ENCODE results near the gene FOS.
"Not testable (repeated sequence)": the region's sequence is repeated elsewhere in the genome, so short reads cannot be mapped to it uniquely, and the experiment has no call there.

The FOS gene

GRCh38 chr14:75277815-75278421 lies 710 bp upstream of the FOS start:
- DNase-seq, result no peak

DNA sequence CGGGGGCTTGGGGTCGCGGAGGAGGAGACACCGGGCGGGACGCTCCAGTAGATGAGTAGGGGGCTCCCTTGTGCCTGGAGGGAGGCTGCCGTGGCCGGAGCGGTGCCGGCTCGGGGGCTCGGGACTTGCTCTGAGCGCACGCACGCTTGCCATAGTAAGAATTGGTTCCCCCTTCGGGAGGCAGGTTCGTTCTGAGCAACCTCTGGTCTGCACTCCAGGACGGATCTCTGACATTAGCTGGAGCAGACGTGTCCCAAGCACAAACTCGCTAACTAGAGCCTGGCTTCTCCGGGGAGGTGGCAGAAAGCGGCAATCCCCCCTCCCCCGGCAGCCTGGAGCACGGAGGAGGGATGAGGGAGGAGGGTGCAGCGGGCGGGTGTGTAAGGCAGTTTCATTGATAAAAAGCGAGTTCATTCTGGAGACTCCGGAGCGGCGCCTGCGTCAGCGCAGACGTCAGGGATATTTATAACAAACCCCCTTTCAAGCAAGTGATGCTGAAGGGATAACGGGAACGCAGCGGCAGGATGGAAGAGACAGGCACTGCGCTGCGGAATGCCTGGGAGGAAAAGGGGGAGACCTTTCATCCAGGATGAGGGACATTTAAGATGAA lies 630 bp downstream of the FOS start:
- DNase-seq, result peak; percentile 79

GRCh38 chr14:75279763-75280290 lies 1.2 kb downstream of the FOS start:
- DNase-seq, result no peak

DNA sequence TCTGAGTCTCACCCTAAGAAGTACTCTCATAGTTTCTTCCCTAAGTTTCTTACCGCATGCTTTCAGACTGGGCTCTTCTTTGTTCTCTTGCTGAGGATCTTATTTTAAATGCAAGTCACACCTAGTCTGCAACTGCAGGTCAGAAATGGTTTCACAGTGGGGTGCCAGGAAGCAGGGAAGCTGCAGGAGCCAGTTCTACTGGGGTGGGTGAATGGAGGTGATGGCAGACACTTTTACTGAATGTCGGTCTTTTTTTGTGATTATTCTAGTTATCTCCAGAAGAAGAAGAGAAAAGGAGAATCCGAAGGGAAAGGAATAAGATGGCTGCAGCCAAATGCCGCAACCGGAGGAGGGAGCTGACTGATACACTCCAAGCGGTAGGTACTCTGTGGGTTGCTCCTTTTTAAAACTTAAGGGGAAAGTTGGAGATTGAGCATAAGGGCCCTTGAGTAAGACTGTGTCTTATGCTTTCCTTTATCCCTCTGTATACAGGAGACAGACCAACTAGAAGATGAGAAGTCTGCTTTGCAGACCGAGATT lies 1.7 kb downstream of the FOS start:
- no peak for DNase-seq

DNA sequence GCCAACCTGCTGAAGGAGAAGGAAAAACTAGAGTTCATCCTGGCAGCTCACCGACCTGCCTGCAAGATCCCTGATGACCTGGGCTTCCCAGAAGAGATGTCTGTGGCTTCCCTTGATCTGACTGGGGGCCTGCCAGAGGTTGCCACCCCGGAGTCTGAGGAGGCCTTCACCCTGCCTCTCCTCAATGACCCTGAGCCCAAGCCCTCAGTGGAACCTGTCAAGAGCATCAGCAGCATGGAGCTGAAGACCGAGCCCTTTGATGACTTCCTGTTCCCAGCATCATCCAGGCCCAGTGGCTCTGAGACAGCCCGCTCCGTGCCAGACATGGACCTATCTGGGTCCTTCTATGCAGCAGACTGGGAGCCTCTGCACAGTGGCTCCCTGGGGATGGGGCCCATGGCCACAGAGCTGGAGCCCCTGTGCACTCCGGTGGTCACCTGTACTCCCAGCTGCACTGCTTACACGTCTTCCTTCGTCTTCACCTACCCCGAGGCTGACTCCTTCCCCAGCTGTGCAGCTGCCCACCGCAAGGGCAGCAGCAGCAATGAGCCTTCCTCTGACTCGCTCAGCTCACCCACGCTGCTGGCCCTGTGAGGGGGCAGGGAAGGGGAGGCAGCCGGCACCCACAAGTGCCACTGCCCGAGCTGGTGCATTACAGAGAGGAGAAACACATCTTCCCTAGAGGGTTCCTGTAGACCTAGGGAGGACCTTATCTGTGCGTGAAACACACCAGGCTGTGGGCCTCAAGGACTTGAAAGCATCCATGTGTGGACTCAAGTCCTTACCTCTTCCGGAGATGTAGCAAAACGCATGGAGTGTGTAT lies 2.4 kb downstream of the FOS start:
- peak; percentile 53 for DNase-seq

GRCh38 chr14:75281654-75282019 lies 3.0 kb downstream of the FOS start:
- no peak for DNase-seq

GRCh38 chr14:75282170-75282554 lies 3.5 kb downstream of the FOS start:
- no peak for DNase-seq

DNA sequence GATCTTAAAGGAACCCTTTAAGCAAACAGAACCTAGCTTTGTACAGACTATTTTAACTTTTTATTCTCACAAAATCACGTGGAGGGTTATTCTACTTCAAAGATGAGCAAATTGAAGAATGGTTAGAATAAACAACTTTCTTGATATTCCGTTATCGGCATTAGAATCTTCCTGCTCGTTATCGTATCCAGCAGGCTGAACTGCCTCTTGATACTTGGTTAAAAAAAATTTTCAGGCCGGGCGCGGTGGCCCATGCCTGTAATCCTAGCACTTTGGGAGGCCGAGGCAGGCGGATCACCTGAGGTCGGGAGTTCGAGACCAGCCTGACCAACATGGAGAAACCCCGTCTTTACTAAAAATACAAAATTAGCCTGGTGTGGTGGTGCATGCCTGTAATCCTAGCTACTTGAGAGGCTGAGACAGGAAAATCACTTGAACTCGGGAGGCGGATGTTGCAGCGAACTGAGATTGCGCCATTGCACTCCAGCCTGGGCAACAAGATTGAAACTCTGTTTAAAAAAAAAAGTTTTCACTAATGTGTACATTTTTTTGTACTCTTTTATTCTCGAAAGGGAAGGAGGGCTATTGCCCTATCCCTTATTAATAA lies 4.0 kb downstream of the FOS start:
- not testable (repeated sequence) for DNase-seq

GRCh38 chr14:75283162-75283832 lies 4.7 kb downstream of the FOS start:
- no peak for DNase-seq

GRCh38 chr14:75283833-75284563 lies 5.4 kb downstream of the FOS start:
- no peak for DNase-seq

GRCh38 chr14:75285331-75285730 lies 6.7 kb downstream of the FOS start:
- DNase-seq, result no peak

DNA sequence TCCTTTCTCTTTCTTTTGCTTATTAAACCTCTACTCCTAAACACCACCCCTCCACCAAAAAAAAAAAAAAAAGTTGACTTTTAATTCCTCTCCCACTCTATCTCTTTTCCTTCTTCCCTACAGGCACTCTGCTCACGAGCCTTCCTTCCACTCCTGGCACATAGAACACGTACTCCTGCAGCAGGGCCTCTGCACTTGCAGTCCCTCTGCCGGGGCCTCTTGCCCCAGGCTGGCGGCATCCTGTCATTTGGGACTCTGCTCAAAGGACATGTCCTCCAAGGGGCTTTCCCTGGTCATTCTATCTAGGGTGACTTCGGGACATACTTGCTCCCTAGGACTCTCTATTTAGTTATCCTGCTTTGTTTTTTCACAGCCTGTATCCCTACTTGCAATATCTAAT lies 7.7 kb downstream of the FOS start:
- DNase-seq, result no peak

DNA sequence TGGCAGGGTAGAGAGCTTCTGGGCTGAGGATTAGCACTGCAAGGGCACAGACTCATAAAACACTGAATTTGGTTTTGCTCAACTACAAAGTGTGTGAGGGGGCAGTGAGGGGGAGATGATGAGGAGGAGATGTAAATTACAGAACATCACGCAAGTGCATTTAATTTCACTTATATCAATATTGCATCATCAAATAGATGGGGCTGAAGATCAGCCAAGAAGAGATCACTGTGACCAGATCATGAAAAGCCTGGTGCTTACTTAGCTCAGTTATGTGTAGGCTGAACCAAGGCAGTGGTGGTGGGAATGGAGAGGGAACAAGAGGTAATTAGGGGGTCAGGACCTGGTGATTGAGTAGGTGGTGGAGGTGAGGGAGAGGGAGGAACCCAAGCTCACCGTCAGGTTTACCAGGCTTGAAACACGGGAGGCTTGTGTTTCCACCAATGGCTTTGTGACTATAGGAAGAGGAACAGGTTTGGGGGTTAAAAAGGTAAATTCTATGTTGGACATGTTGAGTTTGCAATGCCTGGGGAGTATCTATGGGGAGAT lies 11.3 kb downstream of the FOS start:
- peak; percentile 10 for DNase-seq

- DNase-seq, result no peak
Measured at GRCh38 chr14:75290851-75291250, 12.2 kb downstream of the FOS start.

DNA sequence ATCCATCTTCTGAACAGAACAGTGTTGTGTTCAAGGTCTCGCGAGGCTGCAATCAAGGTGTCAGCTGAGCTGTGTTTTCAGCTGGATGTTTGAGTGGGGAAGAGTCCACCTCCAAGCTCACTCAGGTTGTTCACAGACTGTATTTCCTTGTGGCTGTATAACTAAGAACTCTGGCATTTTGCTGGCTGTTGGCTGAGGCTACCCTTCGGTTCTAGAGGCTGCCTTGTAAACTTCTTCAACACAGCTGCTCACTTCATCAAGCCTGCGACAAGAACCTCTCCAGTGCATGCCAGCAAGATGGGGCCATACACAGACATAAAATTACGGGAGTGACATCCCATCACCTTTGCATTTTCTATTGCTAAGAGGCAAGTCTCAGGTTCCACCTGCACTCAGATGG lies 12.7 kb downstream of the FOS start:
- DNase-seq, result peak; percentile 39

- peak; percentile 48 for DNase-seq
Measured at GRCh38 chr14:75292101-75292563, 13.5 kb downstream of the FOS start.

DNA sequence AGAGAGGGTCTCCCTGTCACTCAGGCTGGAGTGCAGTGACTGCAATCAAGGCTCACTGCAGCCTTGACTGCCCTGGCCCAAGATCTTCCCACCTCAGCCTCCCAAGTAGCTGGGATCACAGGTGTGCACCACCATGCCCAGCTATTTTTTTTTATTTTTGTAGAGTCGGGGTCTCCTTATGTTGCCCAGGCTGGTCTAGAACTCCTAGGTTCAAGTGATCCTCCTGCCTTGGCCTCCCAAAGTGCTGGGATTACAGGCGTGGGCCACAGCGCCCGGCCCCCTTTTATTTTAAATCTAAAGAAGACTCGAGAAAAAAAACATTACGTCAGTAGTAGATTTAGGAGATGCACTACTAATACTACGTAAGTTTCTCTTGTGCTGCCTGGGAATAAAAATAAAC lies 14.3 kb downstream of the FOS start:
- DNase-seq, result no peak

DNA sequence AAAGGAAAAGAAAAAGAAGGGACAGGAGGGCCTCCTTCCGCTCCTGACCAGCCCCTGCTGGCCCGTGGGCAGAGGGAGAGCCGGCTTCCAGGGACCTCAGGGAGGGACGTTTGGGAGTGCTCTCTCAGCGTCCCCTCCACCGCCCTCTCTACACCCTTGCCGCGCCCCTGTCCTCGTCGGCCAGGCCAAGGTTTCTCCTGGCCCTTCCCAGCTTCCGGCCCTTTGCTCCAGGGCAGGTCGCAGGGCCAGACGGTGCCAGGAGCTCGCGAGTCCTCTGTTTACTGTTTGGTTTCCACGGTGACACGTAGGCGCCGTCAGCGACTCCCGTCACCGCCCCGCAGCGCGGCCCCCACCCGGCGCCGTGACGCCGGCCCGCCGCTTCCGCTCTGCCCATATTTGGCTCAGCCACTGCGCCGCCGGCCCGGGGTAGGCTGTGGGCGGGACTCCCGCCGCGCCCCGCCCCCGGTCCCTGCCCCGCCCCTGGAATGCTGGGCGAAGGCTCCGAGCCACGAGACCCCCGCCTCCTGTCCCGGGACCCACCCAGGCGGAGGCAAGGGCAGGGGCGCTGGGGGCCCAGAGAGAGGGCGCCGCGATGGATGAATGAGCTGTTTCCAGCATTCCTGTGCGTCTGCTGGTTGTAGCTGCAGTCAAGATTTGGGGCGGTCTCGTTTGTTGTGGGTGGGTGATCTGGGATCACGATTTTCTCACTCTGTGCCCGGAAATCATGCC lies 15.5 kb downstream of the FOS start:
- DNase-seq, result peak; percentile 97

- DNase-seq, result no peak
Measured at GRCh38 chr14:75294649-75295033, 16.0 kb downstream of the FOS start.

- DNase-seq, result peak; percentile 69
Measured at GRCh38 chr14:75295061-75295461, 16.4 kb downstream of the FOS start.

All from activated CD8-positive, alpha-beta memory T cell treated with anti-CD3 and anti-CD28 coated beads, Interleukin-2, amount 50 U/mL, for 48 hours (primary cell).